Fibroblast of mammary gland (primary cell): Measurements from ENCODE around the gene HTRA1.

Experiments used
- DNase-seq: peaks from one replicate; pipeline ENCODE4 v3.0.0-alpha.2; 2010; ENCODE audit warnings: low read depth
- H3K4me3 ChIP-seq: 2 replicates; pipeline ENCODE4 v1.5.1; 2011; ENCODE audit warnings: low read depth, mild to moderate bottlenecking, low read length, moderate library complexity; ENCODE audit not compliant: control insufficient read depth
- TF ChIP-seq, protein P1 (sequence below): conservative IDR thresholded peaks from 2 replicates; pipeline ENCODE4 v1.5.1; 2011; ENCODE audit warnings: low read depth, low read length, inconsistent platforms; ENCODE audit not compliant: control insufficient read depth, insufficient read depth

HTRA1 gene

GRCh38 chr10:122450353-122450990 is 10.9 kb upstream of the HTRA1 start:
- no peak overlapping the region for H3K4me3 ChIP-seq
- TF ChIP-seq, protein P1, sequence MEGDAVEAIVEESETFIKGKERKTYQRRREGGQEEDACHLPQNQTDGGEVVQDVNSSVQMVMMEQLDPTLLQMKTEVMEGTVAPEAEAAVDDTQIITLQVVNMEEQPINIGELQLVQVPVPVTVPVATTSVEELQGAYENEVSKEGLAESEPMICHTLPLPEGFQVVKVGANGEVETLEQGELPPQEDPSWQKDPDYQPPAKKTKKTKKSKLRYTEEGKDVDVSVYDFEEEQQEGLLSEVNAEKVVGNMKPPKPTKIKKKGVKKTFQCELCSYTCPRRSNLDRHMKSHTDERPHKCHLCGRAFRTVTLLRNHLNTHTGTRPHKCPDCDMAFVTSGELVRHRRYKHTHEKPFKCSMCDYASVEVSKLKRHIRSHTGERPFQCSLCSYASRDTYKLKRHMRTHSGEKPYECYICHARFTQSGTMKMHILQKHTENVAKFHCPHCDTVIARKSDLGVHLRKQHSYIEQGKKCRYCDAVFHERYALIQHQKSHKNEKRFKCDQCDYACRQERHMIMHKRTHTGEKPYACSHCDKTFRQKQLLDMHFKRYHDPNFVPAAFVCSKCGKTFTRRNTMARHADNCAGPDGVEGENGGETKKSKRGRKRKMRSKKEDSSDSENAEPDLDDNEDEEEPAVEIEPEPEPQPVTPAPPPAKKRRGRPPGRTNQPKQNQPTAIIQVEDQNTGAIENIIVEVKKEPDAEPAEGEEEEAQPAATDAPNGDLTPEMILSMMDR: no peak
- DNase-seq: no peak

GRCh38 chr10:122454071-122454470 is 7.3 kb upstream of the HTRA1 start:
- no peak for DNase-seq
- H3K4me3 ChIP-seq: no peak overlapping the region
- TF ChIP-seq, protein P1: no peak

DNA sequence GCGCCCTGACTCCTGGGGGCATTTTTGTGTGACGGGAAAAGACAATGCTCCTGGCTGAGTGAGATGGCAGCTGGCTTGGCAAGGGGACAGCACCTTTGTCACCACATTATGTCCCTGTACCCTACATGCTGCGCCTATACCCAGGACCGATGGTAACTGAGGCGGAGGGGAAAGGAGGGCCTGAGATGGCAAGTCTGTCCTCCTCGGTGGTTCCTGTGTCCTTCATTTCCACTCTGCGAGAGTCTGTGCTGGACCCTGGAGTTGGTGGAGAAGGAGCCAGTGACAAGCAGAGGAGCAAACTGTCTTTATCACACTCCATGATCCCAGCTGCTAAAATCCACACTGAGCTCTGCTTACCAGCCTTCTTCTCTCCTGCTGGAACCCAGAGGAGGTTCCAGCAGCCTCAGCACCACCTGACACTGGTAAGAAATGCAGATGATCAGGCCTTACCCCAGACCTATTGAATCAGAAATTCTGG is 6.7 kb upstream of the HTRA1 start, which contains the start of gene ARMS2:
Gene ARMS2, plus strand, starts transcription at position 51 of the 478 bp plus-strand sequence. Its CDS starts 75 bp downstream, at position 126.
- H3K4me3 ChIP-seq: no peak within 1 kb of the TSS
- DNase-seq: no peak
- TF ChIP-seq, protein P1: no peak

DNA sequence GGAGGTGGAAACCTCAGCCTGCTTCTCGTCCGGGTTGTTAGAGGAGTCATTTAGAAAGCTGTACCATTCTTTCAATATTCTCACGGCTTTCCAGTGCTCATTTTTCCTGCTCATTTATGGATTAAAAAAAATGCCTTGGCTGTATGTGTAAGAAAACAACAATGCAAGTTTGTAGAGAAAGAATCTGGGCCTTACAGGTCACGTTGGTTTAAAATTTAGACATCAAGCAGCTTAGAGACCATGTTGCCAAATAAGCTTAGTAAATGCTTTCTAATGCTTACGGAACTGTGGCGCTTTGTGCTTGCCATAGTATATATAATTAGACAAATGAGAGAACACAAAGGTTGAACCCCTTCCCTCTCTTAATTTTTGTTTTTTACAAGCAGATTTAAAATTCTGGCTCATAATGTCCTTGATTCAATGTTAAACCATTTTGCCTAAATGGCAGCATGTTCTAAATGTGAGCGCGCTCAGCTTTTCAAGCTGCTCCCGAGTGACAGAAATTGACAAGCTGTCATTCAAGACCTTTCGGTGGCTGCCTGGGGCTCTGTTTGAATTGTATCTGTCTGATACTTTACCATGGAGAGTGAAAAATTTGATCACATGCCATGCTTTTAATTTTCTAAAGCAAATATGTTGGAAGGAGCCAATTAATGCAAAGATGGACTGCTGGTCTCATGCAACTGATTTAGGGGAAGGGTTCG is 5.8 kb upstream of the HTRA1 start:
- TF ChIP-seq, protein P1: no peak
- DNase-seq: no peak
- no peak overlapping the region for H3K4me3 ChIP-seq

DNA sequence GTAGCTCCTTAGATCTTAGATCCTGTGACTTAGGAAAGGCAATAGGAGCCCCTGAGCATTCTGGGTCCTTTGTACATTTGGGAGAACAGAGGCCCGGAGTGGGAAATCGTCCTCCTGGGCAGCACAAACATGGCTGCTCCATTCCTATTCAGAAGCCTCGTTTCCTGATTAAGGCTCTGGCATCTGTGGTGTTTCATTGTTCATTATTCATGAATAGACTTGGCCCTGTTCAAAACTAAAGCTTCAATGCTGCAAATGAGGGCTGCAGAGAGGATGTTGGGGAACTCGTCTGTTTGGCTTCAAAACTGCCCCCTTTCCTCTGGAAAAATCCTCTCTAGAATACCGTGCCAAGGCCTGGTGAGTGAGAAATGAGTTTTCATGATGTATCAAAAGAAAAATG is 3.4 kb upstream of the HTRA1 start:
- H3K4me3 ChIP-seq: no peak overlapping the region
- TF ChIP-seq, protein P1: no peak
- DNase-seq: no peak

GRCh38 chr10:122458693-122459092 is 2.7 kb upstream of the HTRA1 start:
- TF ChIP-seq, protein P1: no peak
- no peak overlapping the region for H3K4me3 ChIP-seq
- no peak for DNase-seq
